Measurements from ENCODE around the gene KLHDC8B. TPM values are rescaled to one million over a fixed set of nuclear protein-coding genes. Genes with fewer than 3 reads are reported as not detected.

KLHDC8B gene
- total and polyA plus RNA-seq, 2 experiments from 2014 or later = 72.0 to 86.4 TPM

GRCh38 chr3:49222002-49222401 lies 50.6 kb downstream of the KLHDC8B start:
- Histone ChIP-seq H3K4me2 (no peak overlapping the region), H3K79me2 (no peaks in the 10 kb centered on the region), H3K4me3 (no peak overlapping the region), H3K4me1 (ENCODE audit: insufficient read depth) (no peaks in the 10 kb centered on the region), H2AFZ (no peak overlapping the region), H3K27me3 (no peaks in the 10 kb centered on the region), H3K27ac (no peak overlapping the region), H3K9me2 (replicated peaks; ENCODE audit: insufficient read depth) (no peaks in the 10 kb centered on the region), H3K9me3 (ENCODE audit: low read depth) (no peaks in the 10 kb centered on the region), H3K36me3 (replicated peaks; ENCODE audit: insufficient read depth, low read depth) (no peaks in the 10 kb centered on the region), H4K20me1 (ENCODE audit: insufficient read depth, poor library complexity, severe bottlenecking) (no peaks in the 10 kb centered on the region)
- WGBS (ENCODE audit: low lambda C conversion rate, missing lambda C conversion rate) = 80% methylated on average over 3 of the region's 3 CpGs
- no peak for DNase-seq (ENCODE audit: low spot score)
- no peak for TF ChIP-seq CTCF (IDR thresholded peaks at IDR 0.05; ENCODE audit: poor library complexity)
- no peak for TF ChIP-seq EZH2phosphoT487 (IDR thresholded peaks at IDR 0.05; ENCODE audit: low read depth, severe bottlenecking, unreplicated experiment)
- TF ChIP-seq EZH2 (IDR thresholded peaks at IDR 0.05; ENCODE audit: borderline replicate concordance) = no peak

Other genes with a start within 250 kb of the KLHDC8B start
- gene P4HTM, start 181.4 kb upstream of the KLHDC8B start, total RNA-seq = 39.4 and 42.5 TPM in 2 replicates
- 84.0 and 85.3 TPM in 2 replicates for gene P4HTM, start 181.4 kb upstream of the KLHDC8B start, polyA plus RNA-seq
- gene WDR6, start 164.2 kb upstream of the KLHDC8B start, total RNA-seq = 124 and 157 TPM in 2 replicates
- 190 and 215 TPM in 2 replicates for gene WDR6, start 164.2 kb upstream of the KLHDC8B start, polyA plus RNA-seq
- 25.0 and 29.3 TPM in 2 replicates for gene DALRD3, start 153.0 kb upstream of the KLHDC8B start, total RNA-seq
- 27.0 and 40.6 TPM in 2 replicates for gene DALRD3, start 153.0 kb upstream of the KLHDC8B start, polyA plus RNA-seq
- gene NDUFAF3, start 149.5 kb upstream of the KLHDC8B start, total RNA-seq = 58.7 and 70.7 TPM in 2 replicates
- gene NDUFAF3, start 149.5 kb upstream of the KLHDC8B start, polyA plus RNA-seq = 140 and 173 TPM in 2 replicates
- gene IMPDH2, start 142.2 kb upstream of the KLHDC8B start, total RNA-seq = 180 and 184 TPM in 2 replicates
- 115 TPM in 2 replicates for gene IMPDH2, start 142.2 kb upstream of the KLHDC8B start, polyA plus RNA-seq
- gene QRICH1, start 77.5 kb upstream of the KLHDC8B start, total RNA-seq = 57.7 and 79.9 TPM in 2 replicates
- gene QRICH1, start 77.5 kb upstream of the KLHDC8B start, polyA plus RNA-seq = 38.2 and 42.6 TPM in 2 replicates
- gene QARS1, start 66.8 kb upstream of the KLHDC8B start, total RNA-seq = 206 and 232 TPM in 2 replicates
- gene QARS1, start 66.8 kb upstream of the KLHDC8B start, polyA plus RNA-seq = 104 and 112 TPM in 2 replicates
- 44.2 and 44.6 TPM in 2 replicates for gene USP19, start 50.8 kb upstream of the KLHDC8B start, total RNA-seq
- gene USP19, start 50.8 kb upstream of the KLHDC8B start, polyA plus RNA-seq = 31.4 and 32.7 TPM in 2 replicates
- 343 and 396 TPM in 2 replicates for gene LAMB2, start 38.5 kb upstream of the KLHDC8B start, total RNA-seq
- gene LAMB2, start 38.5 kb upstream of the KLHDC8B start, polyA plus RNA-seq = 437 and 474 TPM in 2 replicates
- 36.5 and 40.9 TPM in 2 replicates for gene CCDC71, start 5.3 kb upstream of the KLHDC8B start, total RNA-seq
- 0.09 and 0.60 TPM in 2 replicates for gene CCDC71, start 5.3 kb upstream of the KLHDC8B start, polyA plus RNA-seq
- gene C3orf62, start 105.6 kb downstream of the KLHDC8B start, total RNA-seq = 1.8 and 4.5 TPM in 2 replicates
- 2.8 and 3.3 TPM in 2 replicates for gene C3orf62, start 105.6 kb downstream of the KLHDC8B start, polyA plus RNA-seq
- 14.4 and 20.1 TPM in 2 replicates for gene USP4, start 168.5 kb downstream of the KLHDC8B start, total RNA-seq
- 23.9 and 26.5 TPM in 2 replicates for gene USP4, start 168.5 kb downstream of the KLHDC8B start, polyA plus RNA-seq
- gene GPX1, start 186.8 kb downstream of the KLHDC8B start, total RNA-seq = 186 and 205 TPM in 2 replicates
- 437 and 440 TPM in 2 replicates for gene GPX1, start 186.8 kb downstream of the KLHDC8B start, polyA plus RNA-seq
- 434 and 527 TPM in 2 replicates for gene RHOA, start 240.4 kb downstream of the KLHDC8B start, total RNA-seq
- 371 and 392 TPM in 2 replicates for gene RHOA, start 240.4 kb downstream of the KLHDC8B start, polyA plus RNA-seq
- 20.9 and 24.5 TPM in 2 replicates for gene TCTA, start 240.8 kb downstream of the KLHDC8B start, total RNA-seq
- gene TCTA, start 240.8 kb downstream of the KLHDC8B start, polyA plus RNA-seq = 30.1 and 31.6 TPM in 2 replicates

Measured in hepatocyte (in vitro differentiated cells).